ENCODE measurements around the gene RBM14.

GRCh38 chr11:66609721-66610617, 6.5 kb upstream of the RBM14 start:
- TF ChIP-seq CTCF (IDR thresholded peaks at IDR 0.05): no peak
- no peak for TF ChIP-seq POLR2A (IDR thresholded peaks at IDR 0.05)
- no peak for TF ChIP-seq EP300 (IDR thresholded peaks at IDR 0.05)

All from tibial nerve (tissue), 4 donors.